Stimulated activated CD4-positive, alpha-beta T cell treated with anti-CD3 and anti-CD28 coated beads, Interleukin-2, amount 100 ng/mL, for 4 hours (primary cell): Measurements from ENCODE around the gene HERC2.
"Not testable (repeated sequence)": the region's sequence is repeated elsewhere in the genome, so short reads cannot be mapped to it uniquely, and the experiment has no call there.

Experiments used
- DNase-seq: peaks from one replicate; pipeline ENCODE4 v3.0.0-alpha.2; 2020; ENCODE audit warnings: low read depth

Gene HERC2

GRCh38 chr15:28322129-28322588 lies at the start of gene HERC2:
Gene HERC2 (minus strand): TSS chr15:28322179. CDS start chr15:28321433, 746 bp downstream.
- not testable (repeated sequence) for DNase-seq

- not testable (repeated sequence) for DNase-seq
Measured at GRCh38 chr15:28365502-28365901, 43.5 kb upstream of the HERC2 start.

GRCh38 chr15:28357984-28358383 lies 36.0 kb upstream of the HERC2 start, which contains the start of gene GOLGA6L24:
Gene GOLGA6L24 (minus strand): TSS chr15:28358084. CDS start chr15:28358023, 61 bp downstream.
- not testable (repeated sequence) for DNase-seq

GRCh38 chr15:28321358-28322078 lies 461 bp downstream of the HERC2 start:
- not testable (repeated sequence) for DNase-seq

GRCh38 chr15:28319725-28320124 lies 2.3 kb downstream of the HERC2 start:
- DNase-seq, result not testable (repeated sequence)

- not testable (repeated sequence) for DNase-seq
Measured at GRCh38 chr15:28318828-28319227, 3.2 kb downstream of the HERC2 start.

- not testable (repeated sequence) for DNase-seq
Measured at GRCh38 chr15:28318122-28318521, 3.9 kb downstream of the HERC2 start.

GRCh38 chr15:28316958-28317357 lies 5.0 kb downstream of the HERC2 start:
- DNase-seq, result not testable (repeated sequence)

- DNase-seq, result not testable (repeated sequence)
Measured at GRCh38 chr15:28310454-28310853, 11.5 kb downstream of the HERC2 start.

GRCh38 chr15:28308718-28309117 lies 13.3 kb downstream of the HERC2 start:
- DNase-seq, result not testable (repeated sequence)

GRCh38 chr15:28305700-28306099 lies 16.3 kb downstream of the HERC2 start:
- DNase-seq, result not testable (repeated sequence)

- not testable (repeated sequence) for DNase-seq
Measured at GRCh38 chr15:28297434-28297833, 24.5 kb downstream of the HERC2 start.

GRCh38 chr15:28296814-28297213 lies 25.2 kb downstream of the HERC2 start:
- not testable (repeated sequence) for DNase-seq

GRCh38 chr15:28295009-28295563 lies 26.9 kb downstream of the HERC2 start:
- not testable (repeated sequence) for DNase-seq

GRCh38 chr15:28294560-28294959 lies 27.4 kb downstream of the HERC2 start:
- not testable (repeated sequence) for DNase-seq

- no peak for DNase-seq
Measured at GRCh38 chr15:28289694-28290463, 32.1 kb downstream of the HERC2 start.

GRCh38 chr15:28288830-28289693 lies 32.9 kb downstream of the HERC2 start:
- not testable (repeated sequence) for DNase-seq

GRCh38 chr15:28286659-28287058 lies 35.3 kb downstream of the HERC2 start:
- DNase-seq, result not testable (repeated sequence)

GRCh38 chr15:28286031-28286430 lies 35.9 kb downstream of the HERC2 start:
- no peak for DNase-seq

- DNase-seq, result no peak
Measured at GRCh38 chr15:28281876-28282275, 40.1 kb downstream of the HERC2 start.

- DNase-seq, result no peak
Measured at GRCh38 chr15:28274635-28275034, 47.3 kb downstream of the HERC2 start.
